GM18951 (cell line): Measurements from ENCODE around the gene RNLS.

Source experiments
- POLR2A ChIP-seq: IDR thresholded peaks from 4 replicates; pipeline ENCODE4 v1.6.1; 2011; ENCODE audit warnings: mild to moderate bottlenecking; ENCODE audit not compliant: insufficient read length, insufficient read depth; ENCODE audit errors: extremely low read depth
- in situ Hi-C: fragments of 300-500 bp; cut with MboI; formaldehyde crosslinking; loops from one replicate; pipeline ENCODE4 v1.12.0; 2022; ENCODE audit warnings: low sequenced_read_pairs, mixed read lengths, inconsistent platforms; ENCODE audit not compliant: unreplicated experiment

RNLS gene

DNA sequence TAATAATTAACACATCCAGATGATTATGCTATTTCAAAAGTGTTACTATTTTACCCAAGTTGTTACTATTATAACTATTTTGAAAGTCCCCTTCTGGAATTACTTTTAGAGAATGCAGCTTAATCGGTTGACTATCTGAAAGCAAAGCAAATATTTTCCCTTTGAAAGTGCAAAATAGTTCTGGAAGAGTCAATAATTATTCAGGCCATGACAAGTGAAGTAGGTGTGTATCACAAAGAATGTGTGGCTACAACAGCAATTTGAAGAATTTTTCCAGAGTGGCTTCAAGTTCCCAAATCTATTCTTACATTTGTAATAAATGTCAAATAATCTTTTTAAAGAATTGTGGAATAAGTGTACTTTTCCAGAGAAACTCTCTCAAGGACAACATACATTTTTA is 42.8 kb downstream of the RNLS start:
- TF ChIP-seq POLR2A = no peak
- in situ Hi-C loops = no loop called here

DNA sequence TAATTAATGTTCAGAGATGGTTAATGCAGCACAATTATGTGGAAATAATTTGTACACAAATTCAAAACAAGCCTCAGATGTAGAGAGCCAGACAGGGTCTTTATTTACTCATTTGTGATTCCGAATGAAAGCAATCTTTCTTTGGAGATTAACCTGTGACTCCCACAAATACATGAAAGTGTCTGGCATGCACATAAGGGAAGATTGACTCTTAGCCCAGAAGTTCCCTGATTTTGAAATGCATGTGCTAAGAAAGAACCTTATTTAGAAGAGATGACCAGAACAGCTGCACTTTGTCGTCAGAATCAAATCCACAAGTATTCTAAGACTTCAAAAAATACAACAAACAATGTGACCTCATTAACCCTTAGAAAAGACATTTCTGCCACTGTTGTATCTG is 45.1 kb downstream of the RNLS start:
- in situ Hi-C loops = no loop called here
- no peak for TF ChIP-seq POLR2A

DNA sequence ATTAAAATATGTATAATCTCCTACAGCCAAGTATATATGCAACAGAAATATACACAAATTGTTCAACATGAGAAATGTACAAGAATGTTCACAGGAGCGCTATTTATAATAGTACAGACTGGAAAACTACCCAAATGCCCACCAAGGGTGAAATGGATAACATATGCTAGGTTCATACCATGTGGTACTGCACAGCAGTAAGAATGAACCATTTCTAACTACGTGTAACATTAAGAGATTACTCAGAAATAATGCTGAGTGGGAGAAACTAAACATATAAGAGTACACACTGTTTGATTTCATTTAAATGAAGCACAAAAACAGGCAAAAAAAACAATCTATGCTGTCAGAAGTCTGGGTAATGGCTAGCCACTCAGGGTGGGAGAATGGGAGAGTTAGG is 45.8 kb downstream of the RNLS start:
- in situ Hi-C loops = no loop called here
- TF ChIP-seq POLR2A = no peak

DNA sequence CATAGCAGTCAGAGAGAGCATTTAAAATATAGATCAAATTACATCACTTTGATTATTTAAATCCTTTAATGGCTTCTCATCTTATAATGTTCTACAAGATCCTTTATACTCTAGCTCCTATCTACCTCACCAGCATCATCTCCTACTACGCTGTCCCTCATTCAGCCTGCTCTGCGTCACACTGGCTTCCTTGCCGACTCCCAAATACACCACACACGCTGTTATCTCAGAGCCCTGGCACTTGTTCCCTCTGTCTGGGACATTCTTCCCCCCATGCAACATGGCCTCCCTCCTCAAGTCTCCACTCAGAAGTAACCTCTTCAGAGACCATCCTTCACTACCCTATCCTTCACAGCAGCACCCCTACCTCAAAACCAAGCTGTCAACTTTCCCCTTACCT is 46.7 kb downstream of the RNLS start:
- no peak for TF ChIP-seq POLR2A
- in situ Hi-C loops = no loop called here

DNA sequence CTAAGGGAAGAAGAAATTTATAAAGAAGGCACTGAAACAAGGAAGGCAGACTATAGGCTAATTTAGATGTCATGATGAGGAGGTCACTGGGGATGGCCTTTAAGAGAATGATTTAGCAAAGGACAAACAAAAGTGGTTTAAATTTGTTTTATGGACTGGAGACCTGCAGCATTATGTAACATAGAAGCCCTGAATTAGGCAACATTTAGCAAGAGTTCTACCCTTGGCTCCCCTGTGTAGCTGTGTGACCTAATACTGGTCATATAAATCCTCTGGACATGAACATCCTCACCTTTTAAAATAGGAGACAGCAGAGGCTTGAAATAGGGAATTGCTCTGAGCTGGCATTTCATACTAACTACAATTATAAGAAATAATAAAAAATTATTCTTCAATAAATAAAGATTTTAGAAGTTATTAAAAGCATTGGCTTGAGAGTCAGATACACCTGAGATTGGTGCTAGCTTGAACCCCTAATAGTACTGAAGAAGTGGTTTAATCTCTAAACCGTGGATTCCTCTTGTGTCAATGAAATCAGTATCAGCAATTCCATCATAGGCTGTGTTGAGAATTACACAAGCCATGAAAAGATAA is 48.9 kb downstream of the RNLS start:
- TF ChIP-seq POLR2A = no peak
- in situ Hi-C loops = no loop called here

DNA sequence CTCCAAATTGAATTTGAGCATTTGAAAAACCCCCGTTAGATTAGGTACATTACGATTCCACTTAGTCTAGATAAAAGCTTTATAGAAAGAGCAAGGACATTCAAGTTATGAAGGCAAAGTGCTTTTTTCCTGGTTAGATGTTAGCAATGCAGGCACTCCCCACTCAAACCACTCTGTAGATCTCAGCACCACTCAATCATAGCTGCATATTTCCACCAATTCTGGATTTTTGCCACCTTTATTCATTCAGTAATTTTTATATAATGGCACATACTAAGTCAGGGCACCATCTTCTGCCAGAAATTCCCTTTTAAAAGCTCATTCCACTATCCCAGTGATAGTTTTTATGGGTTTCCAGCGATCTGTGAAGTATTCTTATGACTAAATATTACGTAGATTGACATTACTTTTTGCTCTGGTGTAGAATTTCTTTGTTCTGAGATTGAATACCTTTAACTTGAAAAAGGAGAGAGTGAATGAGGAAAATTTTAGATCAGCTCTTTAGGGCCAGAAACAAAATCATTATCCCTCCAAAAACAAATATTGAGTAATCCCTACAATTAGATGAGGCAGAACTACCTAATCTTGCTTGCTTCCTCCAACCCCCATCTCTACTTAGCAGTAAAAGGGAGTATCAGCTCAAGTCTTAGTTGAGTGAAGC is 51.6 kb downstream of the RNLS start:
- TF ChIP-seq POLR2A = no peak
- in situ Hi-C loops = no loop called here

DNA sequence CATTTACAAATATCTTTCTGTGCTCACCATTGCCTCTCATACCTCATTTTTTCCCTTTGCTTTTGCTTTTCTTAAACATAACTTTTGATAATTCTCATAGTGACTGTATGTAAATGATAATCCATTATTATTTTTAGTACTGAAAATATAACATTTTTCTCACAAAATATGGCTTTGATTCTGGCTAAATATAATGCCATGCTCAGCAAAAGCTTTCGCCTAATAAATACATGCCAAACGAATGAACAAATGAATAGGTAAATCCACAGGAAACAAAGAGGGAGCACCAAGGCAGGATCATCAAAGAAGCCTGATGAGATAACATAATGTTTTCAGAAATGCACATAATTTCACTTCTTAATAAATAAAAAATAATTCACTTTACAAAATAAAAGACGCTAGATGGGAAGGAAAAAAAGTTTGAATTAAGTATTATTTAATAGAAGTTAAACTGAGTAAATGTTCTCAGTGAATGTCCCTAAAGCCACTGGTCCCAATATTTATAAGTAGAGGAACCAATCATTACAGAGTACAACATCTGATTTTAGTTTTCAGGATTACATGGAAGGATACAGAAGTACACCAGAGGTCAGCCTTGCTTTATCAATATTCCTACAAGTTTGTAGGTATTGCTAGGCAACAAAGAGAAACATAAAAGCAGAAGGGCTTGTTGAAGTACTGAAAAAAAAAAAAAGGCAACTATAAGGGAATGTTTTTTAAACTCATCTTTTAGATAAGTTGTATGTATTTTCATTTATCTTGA is 52.3 kb downstream of the RNLS start:
- in situ Hi-C loops = no loop called here
- TF ChIP-seq POLR2A = no peak

DNA sequence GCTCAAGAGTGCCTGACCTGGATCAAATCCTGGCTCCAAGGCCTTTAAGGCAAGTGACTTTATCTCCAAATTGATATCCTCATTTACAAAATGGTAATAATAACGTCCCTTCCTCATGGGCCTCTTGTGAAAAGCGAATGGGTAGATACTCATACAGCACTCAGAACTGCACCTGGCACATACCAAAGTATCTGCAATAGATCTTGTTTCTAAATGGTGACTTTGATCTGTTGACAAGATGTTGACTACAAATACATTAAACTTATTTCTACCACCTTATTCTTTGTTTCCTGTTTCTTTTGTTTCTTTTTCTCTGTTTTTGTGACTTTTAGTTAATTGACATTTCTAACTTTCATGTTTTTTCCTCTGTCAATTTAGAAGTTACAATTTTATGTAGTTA is 53.0 kb downstream of the RNLS start:
- no peak for TF ChIP-seq POLR2A

DNA sequence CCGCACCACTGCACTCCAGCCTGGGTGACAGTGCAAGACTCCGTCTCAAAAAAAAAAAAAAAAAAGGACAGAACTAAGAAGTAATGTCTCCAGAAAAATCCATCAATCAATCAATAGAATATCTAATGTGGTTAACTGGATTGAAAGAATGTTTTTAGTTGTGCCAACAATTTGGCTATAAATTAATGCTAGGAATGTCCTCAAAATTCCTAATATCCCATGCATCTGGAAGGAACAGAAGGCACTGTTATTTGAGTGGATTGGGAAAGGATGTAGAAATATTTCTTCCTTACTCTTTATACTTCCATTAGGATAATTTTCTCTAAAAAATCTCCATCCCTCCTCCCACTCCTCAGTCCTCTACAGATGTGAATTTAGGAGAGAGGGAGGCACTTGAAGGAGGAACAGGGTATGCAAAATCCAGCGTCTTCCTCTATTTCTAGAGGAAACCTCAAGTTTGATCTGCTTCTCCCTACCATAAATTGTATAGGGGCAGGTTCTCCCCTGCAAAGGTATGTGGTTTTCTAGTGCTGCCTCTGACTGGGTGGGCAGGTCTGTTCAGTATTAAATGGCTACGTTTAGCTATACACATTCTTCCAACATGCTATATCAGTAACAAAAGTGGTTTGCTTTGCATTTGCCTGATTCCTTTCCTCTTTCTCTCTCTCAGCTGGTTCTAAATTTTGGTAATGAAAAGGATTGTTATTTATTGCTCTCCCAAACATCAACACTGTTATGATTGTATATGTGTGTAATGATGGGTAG is 54.1 kb downstream of the RNLS start:
- in situ Hi-C loops = no loop called here
- TF ChIP-seq POLR2A = no peak

More for the DNA sequence above, 53.0 kb downstream of the RNLS start:
- in situ Hi-C loops = no loop called here

DNA sequence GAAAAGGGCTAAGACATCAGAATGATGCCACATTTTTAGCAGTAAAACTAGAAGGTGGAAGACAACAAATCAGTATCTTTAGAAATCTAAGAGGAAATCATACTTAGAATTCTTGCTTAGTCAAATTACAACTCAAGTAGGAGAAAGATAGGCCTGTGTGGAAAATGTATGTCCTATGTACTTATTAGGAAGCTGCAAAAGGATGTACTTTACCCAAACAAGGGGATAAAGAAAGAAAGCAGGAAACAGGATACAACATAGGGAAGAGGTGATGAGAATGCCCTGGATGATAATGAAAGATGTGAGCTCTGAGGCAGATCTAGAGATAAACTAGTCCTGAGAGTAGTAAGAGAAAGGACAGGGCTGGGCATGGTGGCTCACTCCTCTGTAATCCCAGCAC is 54.9 kb downstream of the RNLS start:
- TF ChIP-seq POLR2A = no peak
- in situ Hi-C loops = no loop called here

DNA sequence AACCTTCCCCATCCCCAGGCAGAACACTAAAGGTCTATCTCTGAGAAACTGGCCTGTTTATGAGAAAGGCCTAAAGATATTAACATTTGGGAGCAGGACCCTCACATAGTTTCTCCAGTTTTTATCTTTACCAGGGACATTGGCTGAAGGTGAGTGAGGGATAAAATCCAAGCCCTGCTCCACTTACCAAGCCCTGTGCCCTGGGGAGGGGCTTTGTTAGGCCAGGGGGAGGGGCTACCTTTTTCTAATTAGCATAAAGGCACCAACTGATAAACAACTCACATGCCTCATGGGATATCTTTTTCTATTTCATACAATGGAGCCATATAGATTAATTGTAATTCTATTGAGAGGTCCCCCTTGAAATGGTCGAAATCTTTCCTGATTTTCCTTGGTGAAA is 55.9 kb downstream of the RNLS start:
- no peak for TF ChIP-seq POLR2A
- in situ Hi-C loops = no loop called here

DNA sequence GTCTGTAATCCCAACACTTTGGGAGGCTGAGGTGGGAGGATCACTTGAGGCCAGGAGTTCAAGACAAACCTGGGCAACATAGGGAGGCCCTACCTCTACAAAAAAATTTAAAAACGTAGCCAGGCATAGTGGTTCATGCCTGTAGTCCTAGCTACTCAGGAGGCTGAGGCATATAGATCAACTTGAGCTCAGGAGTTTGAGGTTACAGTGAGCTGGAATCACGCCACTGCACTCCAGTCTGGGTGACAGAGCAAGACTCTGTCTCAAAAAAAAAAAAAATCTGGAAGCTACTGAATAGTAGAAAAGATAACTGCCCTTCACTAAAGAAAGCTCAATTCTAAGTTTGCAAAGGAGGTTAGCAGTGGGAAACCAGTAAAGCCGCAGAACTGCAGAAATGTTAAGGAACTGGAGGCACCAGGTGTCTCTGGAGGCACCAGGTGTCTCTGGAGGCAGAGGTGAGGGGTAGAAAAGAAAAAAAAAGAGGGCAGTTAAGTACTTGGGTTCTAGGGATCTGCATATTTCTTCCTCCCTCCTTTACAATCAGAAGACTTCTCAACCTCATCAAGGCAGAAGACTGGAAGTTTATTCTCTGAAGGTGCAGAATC is 56.5 kb downstream of the RNLS start:
- TF ChIP-seq POLR2A = no peak
- in situ Hi-C loops = no loop called here
